Islet of Langerhans (tissue), 1 donor: Measurements from ENCODE around the gene ADRB2.
"Not testable (repeated sequence)": the region's sequence is repeated elsewhere in the genome, so short reads cannot be mapped to it uniquely, and the experiment has no call there.

Experiments
- FAIRE-seq: peaks from one replicate; lab custom pipeline; 2011; peaks lifted over from hg19 to GRCh38; lab: Jason Lieb, UNC

Gene ADRB2

DNA sequence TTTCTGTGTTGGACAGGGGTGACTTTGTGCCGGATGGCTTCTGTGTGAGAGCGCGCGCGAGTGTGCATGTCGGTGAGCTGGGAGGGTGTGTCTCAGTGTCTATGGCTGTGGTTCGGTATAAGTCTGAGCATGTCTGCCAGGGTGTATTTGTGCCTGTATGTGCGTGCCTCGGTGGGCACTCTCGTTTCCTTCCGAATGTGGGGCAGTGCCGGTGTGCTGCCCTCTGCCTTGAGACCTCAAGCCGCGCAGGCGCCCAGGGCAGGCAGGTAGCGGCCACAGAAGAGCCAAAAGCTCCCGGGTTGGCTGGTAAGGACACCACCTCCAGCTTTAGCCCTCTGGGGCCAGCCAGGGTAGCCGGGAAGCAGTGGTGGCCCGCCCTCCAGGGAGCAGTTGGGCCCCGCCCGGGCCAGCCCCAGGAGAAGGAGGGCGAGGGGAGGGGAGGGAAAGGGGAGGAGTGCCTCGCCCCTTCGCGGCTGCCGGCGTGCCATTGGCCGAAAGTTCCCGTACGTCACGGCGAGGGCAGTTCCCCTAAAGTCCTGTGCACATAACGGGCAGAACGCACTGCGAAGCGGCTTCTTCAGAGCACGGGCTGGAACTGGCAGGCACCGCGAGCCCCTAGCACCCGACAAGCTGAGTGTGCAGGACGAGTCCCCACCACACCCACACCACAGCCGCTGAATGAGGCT, at the start of gene ADRB2:
ADRB2 (plus strand) TSS at position 559 of the 686 bp plus-strand sequence. CDS start 221 bp downstream, outside the sequence.
- no peak for FAIRE-seq

- no peak for FAIRE-seq
Observed at GRCh38 chr5:148776780-148777179, 49.6 kb upstream of the ADRB2 start.

GRCh38 chr5:148778882-148779281, 47.5 kb upstream of the ADRB2 start:
- FAIRE-seq: no peak

GRCh38 chr5:148780711-148781110, 45.7 kb upstream of the ADRB2 start:
- no peak for FAIRE-seq

GRCh38 chr5:148781766-148782165, 44.6 kb upstream of the ADRB2 start:
- FAIRE-seq: no peak

- FAIRE-seq: no peak
Observed at GRCh38 chr5:148785223-148785622, 41.2 kb upstream of the ADRB2 start.

DNA sequence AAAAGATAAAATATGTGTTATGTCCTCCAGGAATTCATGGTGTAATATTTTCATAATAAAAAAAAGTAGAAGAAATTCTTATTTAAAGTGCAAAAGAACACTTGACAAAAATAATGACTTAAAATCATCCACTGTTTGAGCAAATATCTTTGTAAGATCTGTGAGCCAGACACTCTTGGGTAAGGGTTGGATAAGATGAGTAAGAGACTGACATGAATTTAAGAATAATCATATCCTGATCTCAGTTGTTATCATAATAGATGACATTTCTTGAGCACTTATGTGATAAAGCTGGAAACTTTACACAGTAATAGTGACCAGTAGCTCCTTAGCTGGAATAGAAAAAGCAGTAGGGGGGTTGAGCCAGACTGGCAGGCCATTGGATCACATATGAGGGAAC, 40.0 kb upstream of the ADRB2 start:
- no peak for FAIRE-seq

DNA sequence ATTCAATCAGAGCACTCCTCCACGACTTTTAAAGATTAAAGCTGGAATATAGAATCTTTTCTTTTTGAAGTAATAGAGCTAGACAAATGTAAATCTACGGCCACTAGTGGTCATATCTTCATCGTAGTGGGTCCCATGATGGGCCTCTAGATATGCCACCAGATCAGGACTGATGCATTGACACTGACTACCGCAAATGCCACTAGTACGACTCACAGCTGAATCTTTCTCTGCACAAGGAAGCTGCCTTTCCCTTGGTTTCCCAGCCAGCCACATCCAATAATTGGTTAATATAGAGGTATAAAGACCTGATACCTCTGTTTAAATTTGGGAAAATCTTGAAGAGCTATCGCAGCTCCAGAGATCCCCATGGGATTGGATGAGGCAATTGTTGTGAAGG, 37.8 kb upstream of the ADRB2 start:
- no peak for FAIRE-seq

DNA sequence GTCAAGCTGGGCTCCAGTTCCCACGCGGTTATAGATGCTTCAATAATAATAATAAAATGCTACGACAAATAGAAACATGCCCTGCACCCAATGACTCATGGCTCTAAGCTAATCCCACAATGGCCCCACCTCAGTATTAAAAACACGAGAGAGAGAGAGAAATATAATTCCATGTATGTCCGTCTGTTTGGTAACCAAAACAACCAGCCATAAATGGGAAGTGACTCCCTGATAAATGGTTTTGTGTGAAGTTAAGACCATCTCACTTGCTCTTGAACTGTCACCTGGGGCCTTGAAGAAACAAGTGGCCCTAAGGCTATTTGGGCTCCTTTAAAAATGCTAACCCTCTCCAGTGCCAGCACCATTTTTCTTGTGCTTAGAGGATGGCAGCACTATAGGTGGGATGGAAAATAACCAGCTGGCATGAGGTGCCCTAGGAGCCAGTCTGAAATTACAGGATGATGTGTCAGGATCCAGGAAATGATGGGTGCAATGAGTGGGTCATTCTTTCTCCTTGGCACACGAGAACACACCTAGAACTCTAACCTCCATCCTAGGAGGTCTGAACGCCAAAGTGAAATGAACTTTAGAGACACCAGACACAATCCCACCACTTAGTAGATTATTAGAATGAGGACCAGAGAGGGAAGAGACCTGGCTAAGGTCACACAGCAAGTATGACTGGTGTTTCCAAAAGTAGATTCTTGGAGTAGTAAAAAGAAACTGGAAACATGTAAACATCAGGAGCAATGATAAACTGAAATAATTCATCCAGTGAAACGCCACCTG, 35.7 kb upstream of the ADRB2 start:
- FAIRE-seq: no peak

DNA sequence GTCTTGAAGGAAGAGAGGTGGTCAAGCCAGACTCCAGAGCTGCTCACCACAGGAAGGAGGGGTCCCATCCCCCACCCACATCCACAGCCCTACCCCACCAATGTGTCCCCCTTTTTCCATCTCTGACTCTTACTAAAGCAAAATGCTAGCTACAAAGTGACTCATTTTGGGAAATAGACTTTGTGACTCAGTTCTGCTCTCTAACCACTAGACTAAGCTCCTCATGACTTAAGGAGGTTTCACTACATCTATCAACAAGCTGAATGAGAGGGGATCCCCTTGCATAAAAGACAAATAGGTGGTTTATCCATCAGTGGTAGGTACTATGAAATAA, 35.1 kb upstream of the ADRB2 start:
- FAIRE-seq: no peak

DNA sequence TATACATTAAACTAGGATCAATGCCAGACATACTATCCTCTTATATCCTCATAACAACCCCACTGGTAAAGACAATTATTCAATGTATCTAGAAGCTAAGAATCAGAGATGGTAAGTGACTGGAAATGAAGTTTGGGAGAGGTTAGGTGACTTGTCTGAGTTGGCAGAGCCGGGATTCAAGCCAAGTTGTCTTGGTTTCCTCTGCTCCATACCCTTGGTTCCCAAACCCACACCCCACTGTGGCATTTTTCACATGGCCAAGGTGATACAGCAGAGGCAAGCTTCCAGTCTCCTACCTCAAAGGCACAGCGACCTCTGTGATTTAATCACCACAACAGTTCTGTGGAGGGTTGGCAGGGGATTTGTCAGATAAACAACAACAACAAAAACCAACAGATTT, 34.7 kb upstream of the ADRB2 start:
- no peak for FAIRE-seq

GRCh38 chr5:148792744-148793143, 33.7 kb upstream of the ADRB2 start:
- no peak for FAIRE-seq

DNA sequence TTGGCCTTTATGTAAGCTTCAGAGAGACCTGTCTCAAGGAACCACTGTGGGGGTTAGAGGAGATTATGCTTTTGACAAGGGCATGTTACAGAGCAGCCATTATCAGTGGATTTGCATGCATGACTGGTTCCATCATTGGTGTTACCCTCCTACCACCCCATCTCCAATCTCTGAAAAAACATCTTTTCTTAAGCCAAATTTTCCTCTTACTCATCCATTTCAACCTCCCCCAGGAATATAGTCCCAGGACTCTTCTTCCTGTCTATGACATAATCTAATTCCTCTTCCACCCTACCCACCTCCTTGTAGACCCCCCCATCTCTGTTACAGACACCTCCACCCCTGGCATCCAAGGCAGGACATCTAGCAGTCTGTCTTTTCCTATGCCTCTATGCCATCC, 33.1 kb upstream of the ADRB2 start:
- FAIRE-seq: no peak

- FAIRE-seq: no peak
Observed at GRCh38 chr5:148794275-148794674, 32.1 kb upstream of the ADRB2 start.

- FAIRE-seq: no peak
Observed at GRCh38 chr5:148794729-148795561, 31.5 kb upstream of the ADRB2 start.

DNA sequence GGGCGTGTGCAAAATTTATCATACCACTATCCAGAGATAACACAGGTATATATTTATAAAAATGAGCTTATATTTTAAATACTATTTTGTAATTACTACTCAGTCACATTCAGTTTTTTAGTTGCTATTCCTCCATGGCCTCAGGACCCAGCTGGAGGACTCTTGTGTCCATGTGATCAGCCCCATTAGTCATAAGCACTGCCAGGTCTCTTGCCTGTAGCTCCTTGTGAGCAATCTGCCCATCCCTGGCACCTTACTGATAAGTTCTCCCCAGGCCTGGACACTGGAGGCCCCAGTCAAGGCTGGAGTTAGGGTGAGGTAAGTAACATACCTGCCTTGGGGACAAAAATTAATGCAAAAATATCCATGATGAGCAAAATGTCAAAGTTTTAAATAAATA, 29.5 kb upstream of the ADRB2 start:
- FAIRE-seq: no peak

GRCh38 chr5:148798786-148799185, 27.6 kb upstream of the ADRB2 start:
- no peak for FAIRE-seq

DNA sequence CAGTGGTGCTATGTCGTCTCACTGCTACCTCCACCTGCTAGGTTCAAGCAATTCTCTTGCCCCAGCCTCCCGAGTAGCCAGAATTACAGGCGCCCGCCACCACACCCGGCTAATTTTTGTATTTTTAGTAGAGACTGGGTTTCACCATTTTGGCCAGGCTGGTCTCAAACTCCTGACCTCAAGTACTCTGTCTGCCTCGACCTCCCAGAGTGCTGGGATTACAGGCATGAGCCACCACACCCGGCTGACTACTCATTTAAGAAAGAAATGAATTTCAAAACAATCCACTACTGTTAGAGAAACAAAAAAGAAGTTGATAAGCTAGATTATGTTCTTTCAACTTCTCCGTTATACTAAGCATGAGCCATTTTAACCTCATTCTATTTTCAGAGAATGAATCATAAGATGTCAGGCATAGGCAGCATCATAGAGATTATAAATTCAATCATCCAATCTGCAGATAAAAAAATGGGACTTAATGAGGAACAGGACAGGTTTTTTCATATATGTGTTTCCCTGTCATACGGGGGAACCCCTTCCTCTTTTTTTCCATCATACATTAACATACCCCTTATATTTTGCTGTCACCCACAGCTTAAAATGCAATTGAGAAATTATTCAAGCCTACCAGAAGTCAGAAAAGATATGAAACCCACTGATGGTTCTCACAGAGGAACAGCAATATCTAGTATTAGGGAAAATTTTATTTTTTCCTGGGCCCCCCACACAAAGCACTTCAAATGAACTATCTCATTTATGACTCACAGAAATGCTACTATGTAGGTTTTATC, 26.5 kb upstream of the ADRB2 start:
- FAIRE-seq: no peak

DNA sequence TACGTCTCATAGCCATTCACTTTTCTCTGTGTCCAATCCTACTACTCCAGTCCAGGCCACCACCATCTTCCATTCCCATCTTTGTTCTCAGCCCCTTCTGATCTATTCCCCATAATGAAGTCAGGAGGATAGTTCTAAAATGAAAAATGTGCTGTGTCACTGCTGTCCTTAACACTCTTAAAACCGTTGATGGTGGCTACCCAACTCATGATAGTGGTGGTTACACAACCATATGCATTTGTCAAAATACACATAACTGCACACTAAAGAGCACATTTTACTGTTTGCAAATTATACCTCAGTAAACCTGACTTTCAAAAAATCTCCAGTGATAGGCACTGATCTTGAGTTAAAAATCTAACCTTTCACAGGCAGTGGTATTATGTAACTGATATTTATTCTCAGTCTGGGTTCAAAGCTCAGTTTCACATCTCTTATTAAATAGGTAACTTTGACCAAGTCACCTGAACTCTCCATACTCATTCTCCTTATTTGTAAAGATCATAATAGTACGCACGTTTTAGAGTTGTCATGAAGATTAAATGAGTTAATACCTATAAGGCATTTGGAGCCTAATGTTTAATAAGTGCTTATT, 24.6 kb upstream of the ADRB2 start:
- FAIRE-seq: no peak

- FAIRE-seq: not testable (repeated sequence)
Observed at GRCh38 chr5:148803451-148803850, 23.0 kb upstream of the ADRB2 start.

DNA sequence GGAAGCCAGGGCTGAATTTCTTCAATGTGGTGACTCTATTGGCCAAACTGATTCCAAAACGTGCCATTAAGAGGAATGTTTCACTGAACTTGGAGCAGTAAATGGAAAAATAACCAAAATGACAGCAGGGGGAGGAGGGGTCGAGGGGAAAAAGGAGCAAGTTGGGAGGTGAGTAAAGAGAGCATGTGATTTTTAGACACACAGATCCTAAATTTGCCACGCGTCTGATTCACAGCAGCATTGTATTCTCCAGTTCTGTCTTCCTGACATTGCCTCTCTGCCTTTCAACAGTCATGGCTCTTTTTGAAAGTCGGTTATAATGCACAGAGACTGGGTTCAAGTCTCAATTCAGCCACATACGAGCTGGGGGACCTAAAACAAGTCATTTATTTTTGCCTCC, 22.0 kb upstream of the ADRB2 start:
- FAIRE-seq: no peak
